Measurements from ENCODE around the gene TMEM232. TPM values are rescaled to one million over a fixed set of nuclear protein-coding genes. Genes with fewer than 3 reads are reported as not detected.

Gene TMEM232
- total RNA-seq, 1 experiment from 2014 or later, result 1.6 TPM

- H2AFZ ChIP-seq (ENCODE audit: low read length), result no peak overlapping the region
- no peak overlapping the region; a peak in 1 of 7 replicates for H3K27ac Mint-ChIP-seq
- no peak overlapping the region for H2AK5ac ChIP-seq (ENCODE audit: insufficient read length, low read length)
- H3K9me3 Mint-ChIP-seq, result no peaks in the 10 kb centered on the region
- H3K14ac ChIP-seq (ENCODE audit: insufficient read depth, low read length), result no peak overlapping the region
- no CpG with 5 or more reads among the region's 3 CpGs for WGBS (ENCODE audit: extremely low coverage, insufficient read length, low lambda C conversion rate)
- H4K8ac ChIP-seq (replicated peaks; ENCODE audit: insufficient read length, low read depth, low read length), result no peak overlapping the region
- DNase-seq, result no peak
- H3K79me2 ChIP-seq (ENCODE audit: insufficient read depth, low read length), result no peaks in the 10 kb centered on the region
- no peak overlapping the region for H2BK15ac ChIP-seq (ENCODE audit: low read depth, low read length)
- no peaks in the 10 kb centered on the region for H3K4me1 ChIP-seq (ENCODE audit: insufficient read depth, low read length)
- no peak overlapping the region for H2BK12ac ChIP-seq (ENCODE audit: insufficient read length, low read depth, low read length)
- H3K9me3 ChIP-seq (ENCODE audit: control insufficient read depth, low read depth, low read length), result no peaks in the 10 kb centered on the region
- no peak overlapping the region for H3K4me3 Mint-ChIP-seq
- H3K27me3 Mint-ChIP-seq (ENCODE audit: low read depth), result no peaks in the 10 kb centered on the region
- H3K4ac ChIP-seq (ENCODE audit: low read depth, low read length), result no peak overlapping the region
- no peak for TF ChIP-seq CTCF (conservative IDR thresholded peaks at IDR 0.05)
- no peak overlapping the region for H3K4me2 ChIP-seq (ENCODE audit: insufficient read depth, insufficient read length, low read length)
- H3K9ac ChIP-seq (ENCODE audit: extremely low read depth, insufficient read length, low read length), result no peak overlapping the region
- no peak overlapping the region for H3K56ac ChIP-seq (ENCODE audit: insufficient read length, low read depth, low read length)
- no peak overlapping the region for H2BK20ac ChIP-seq (ENCODE audit: low read depth, low read length, poor library complexity, severe bottlenecking)
- H3K27me3 ChIP-seq (ENCODE audit: insufficient read depth, low read length), result no peaks in the 10 kb centered on the region
- no peak overlapping the region for H3K23ac ChIP-seq (ENCODE audit: insufficient read length, low read depth, low read length)
- no peak overlapping the region for H3K27ac ChIP-seq (ENCODE audit: insufficient read length, low read depth, low read length)
- no peak overlapping the region for H3T11ph ChIP-seq (ENCODE audit: low read length)
- H4K91ac ChIP-seq (ENCODE audit: insufficient read length, low read depth, low read length), result no peak overlapping the region
- no peaks in the 10 kb centered on the region for H3K23me2 ChIP-seq (ENCODE audit: insufficient read length, low read depth, low read length, poor library complexity, severe bottlenecking)
- no peak overlapping the region for H4K5ac ChIP-seq (ENCODE audit: insufficient read length, low read depth, low read length)
- H4K20me1 ChIP-seq (ENCODE audit: control insufficient read depth, insufficient read depth, insufficient read length), result no peaks in the 10 kb centered on the region
- no peak overlapping the region for H3K18ac ChIP-seq (ENCODE audit: insufficient read length, low read depth, low read length)
- no peaks in the 10 kb centered on the region for H3K36me3 Mint-ChIP-seq (ENCODE audit: insufficient read depth in 1 of 3, low read depth in 3 of 3)
- H2BK120ac ChIP-seq (ENCODE audit: low read depth, low read length, poor library complexity, severe bottlenecking), result no peak overlapping the region
- H3K79me1 ChIP-seq (ENCODE audit: insufficient read depth, low read depth, low read length, poor library complexity, severe bottlenecking), result no peaks in the 10 kb centered on the region
- H2BK5ac ChIP-seq (ENCODE audit: insufficient read length, low read length), result no peak overlapping the region
- peaks cover 0 to 5% of the 10 kb centered on the region in 2 experiments; a peak in 2 of 4 replicates for H3K4me1 Mint-ChIP-seq
Measured at GRCh38 chr5:110651507-110651906, 75.0 kb downstream of the TMEM232 start.

Measured in H9 (cell line).